H1 (cell line): Measurements from ENCODE around the gene TMEM165. TPM values are rescaled to one million over a fixed set of nuclear protein-coding genes. Genes with fewer than 3 reads are reported as not detected.

Experiments used
- CTCF ChIA-PET: fragments of 300-600 bp; sonication (Branson Sonifier 250); formaldehyde crosslinking; loops from one replicate; lab custom pipeline; 2021; ENCODE audit not compliant: partially characterized antibody; lab: Charles Lee
- POLR2A ChIA-PET: fragments of 300-600 bp; sonication (Branson Sonifier 250); formaldehyde crosslinking; loops from one replicate; lab custom pipeline; 2021; ENCODE audit warnings: inconsistent platforms; ENCODE audit not compliant: partially characterized antibody; lab: Charles Lee
- DNase-seq, 2 experiments: peaks; one replicate each; pipeline versions ENCODE4 v3.0.0 to v3.0.0-alpha.2; 2010 to 2022; ENCODE audit warnings: low spot score in 2 of 2, low read depth in 1 of 2, mixed read lengths in 1 of 2
- FAIRE-seq: peaks from 2 replicates; lab custom pipeline; 2011; peaks lifted over from hg19 to GRCh38; lab: Jason Lieb, UNC
- H2AFZ ChIP-seq: 2 replicates; pipeline ENCODE4 v1.8.1; 2012; ENCODE audit warnings: low read length, inconsistent platforms
- H2AK5ac ChIP-seq: 2 replicates; pipeline ENCODE4 v1.6.1; 2013; ENCODE audit warnings: low read depth, low read length
- H2BK120ac ChIP-seq: replicated peaks from 2 replicates; pipeline ENCODE3; 2013; ENCODE audit warnings: low read depth, low read length, inconsistent platforms
- H2BK12ac ChIP-seq: 2 replicates; pipeline ENCODE4 v1.6.1; 2013; ENCODE audit warnings: low read depth, low read length
- H2BK15ac ChIP-seq: 2 replicates; pipeline ENCODE4 v1.6.1; 2013; ENCODE audit warnings: low read length
- H2BK20ac ChIP-seq: 2 replicates; pipeline ENCODE4 v1.6.1; 2013; ENCODE audit warnings: low read length
- H2BK5ac ChIP-seq: 2 replicates; pipeline ENCODE4 v1.6.1; 2013; ENCODE audit warnings: low read depth, low read length
- H3K14ac ChIP-seq: 2 replicates; pipeline ENCODE4 v1.6.1; 2013; ENCODE audit warnings: inconsistent platforms; ENCODE audit not compliant: insufficient read length
- H3K18ac ChIP-seq: 2 replicates; pipeline ENCODE4 v1.6.1; 2013; ENCODE audit warnings: low read length; ENCODE audit errors: extremely low read depth
- H3K23ac ChIP-seq: 2 replicates; pipeline ENCODE4 v1.6.1; 2013; ENCODE audit warnings: inconsistent platforms; ENCODE audit not compliant: insufficient read length
- H3K23me2 ChIP-seq: 2 replicates; pipeline ENCODE4 v1.6.1; 2013; ENCODE audit warnings: low read depth, low read length
- H3K27ac ChIP-seq: 2 replicates; pipeline ENCODE4 v1.6.1; 2011; ENCODE audit warnings: low read depth, low read length, inconsistent platforms
- H3K27me3 ChIP-seq, 4 experiments: replicated peaks in 1 of 4; 1 replicate in 1 of 4; 2 replicates in 3 of 4; pipeline versions ENCODE4 v1.6.1 to v1.8.1; 2011 to 2013; ENCODE audit warnings: low read length in 3 of 4, mild to moderate bottlenecking in 3 of 4, inconsistent platforms in 2 of 4, mixed read lengths in 2 of 4, moderate library complexity in 1 of 4; ENCODE audit not compliant: control insufficient read depth in 3 of 4, insufficient read depth in 3 of 4; ENCODE audit errors: extremely low read depth in 1 of 4
- H3K36me3 ChIP-seq, 4 experiments: 2 replicates each; pipeline versions ENCODE4 v1.6.1 to v1.8.1; 2011 to 2013; ENCODE audit warnings: mild to moderate bottlenecking in 4 of 4, low read length in 3 of 4, moderate library complexity in 2 of 4, control low read depth in 1 of 4, inconsistent platforms in 1 of 4; ENCODE audit not compliant: insufficient read depth in 4 of 4, control insufficient read depth in 2 of 4
- H3K4ac ChIP-seq: replicated peaks from 2 replicates; pipeline ENCODE3; 2013; ENCODE audit warnings: low read length, low read depth, mixed read lengths, inconsistent platforms; ENCODE audit not compliant: insufficient read length
- H3K4me1 ChIP-seq, 4 experiments: replicated peaks in 1 of 4; 1 replicate in 1 of 4; 2 replicates in 3 of 4; pipeline versions ENCODE4 v1.6.1 to v1.8.1; 2011 to 2013; ENCODE audit warnings: low read length in 3 of 4, inconsistent platforms in 2 of 4, mixed read lengths in 1 of 4; ENCODE audit not compliant: insufficient read depth in 4 of 4, control insufficient read depth in 3 of 4
- H3K4me2 ChIP-seq, 2 experiments: 2 replicates each; pipeline versions ENCODE4 v1.6.1 to v1.8.1; 2011 to 2013; ENCODE audit warnings: low read depth in 2 of 2, low read length in 2 of 2, control low read depth in 1 of 2, inconsistent platforms in 1 of 2, mild to moderate bottlenecking in 1 of 2; ENCODE audit not compliant: insufficient read depth in 1 of 2
- H3K4me3 ChIP-seq, 4 experiments: fragments of 200-600, 300-600 bp in 1 of 4; sonication (generic), shearing (Covaris generic), sonication (Bioruptor Twin) in 1 of 4; 2 replicates each; pipeline versions ENCODE4 v1.5.1 to v1.8.1; 2011 to 2016; ENCODE audit warnings: low read length in 4 of 4, low read depth in 3 of 4, control low read depth in 2 of 4, inconsistent platforms in 2 of 4, mild to moderate bottlenecking in 2 of 4, mixed read lengths in 1 of 4, moderate library complexity in 1 of 4; ENCODE audit not compliant: insufficient read depth in 2 of 4; ENCODE audit errors: extremely low read depth in 1 of 4
- H3K56ac ChIP-seq: replicated peaks from 2 replicates; pipeline ENCODE3; 2013; ENCODE audit warnings: low read depth, mild to moderate bottlenecking, mixed read lengths, low read length, inconsistent platforms; ENCODE audit not compliant: insufficient read length
- H3K79me1 ChIP-seq: 2 replicates; pipeline ENCODE4 v1.6.1; 2013; ENCODE audit warnings: low read depth, low read length, control low read depth
- H3K79me2 ChIP-seq, 2 experiments: 2 replicates each; pipeline versions ENCODE4 v1.6.1 to v1.8.1; 2012 to 2013; ENCODE audit warnings: low read length in 2 of 2, mild to moderate bottlenecking in 2 of 2, inconsistent platforms in 1 of 2; ENCODE audit not compliant: insufficient read depth in 2 of 2, control insufficient read depth in 1 of 2
- H3K9ac ChIP-seq, 4 experiments: replicated peaks in 1 of 4; 1 replicate in 1 of 4; 2 replicates in 3 of 4; pipeline versions ENCODE4 v1.6.1 to v1.8.1; 2011 to 2013; ENCODE audit warnings: low read depth in 3 of 4, low read length in 3 of 4, control low read depth in 2 of 4, mild to moderate bottlenecking in 2 of 4, moderate library complexity in 2 of 4, inconsistent platforms in 1 of 4; ENCODE audit errors: extremely low read depth in 1 of 4
- H3K9me3 ChIP-seq, 2 experiments: 2 replicates each; pipeline versions ENCODE4 v1.6.1 to v1.8.1; 2012 to 2013; ENCODE audit warnings: mild to moderate bottlenecking in 2 of 2, moderate library complexity in 2 of 2, control low read depth in 1 of 2, inconsistent platforms in 1 of 2, low read depth in 1 of 2, low read length in 1 of 2, mixed read lengths in 1 of 2; ENCODE audit not compliant: insufficient read depth in 2 of 2
- H4K20me1 ChIP-seq, 2 experiments: replicated peaks in 1 of 2; 2 replicates each; pipeline versions ENCODE3 to v1.8.1; 2011 to 2013; ENCODE audit warnings: inconsistent platforms in 2 of 2, low read length in 2 of 2, mild to moderate bottlenecking in 1 of 2; ENCODE audit not compliant: insufficient read depth in 2 of 2, control insufficient read depth in 1 of 2
- H4K5ac ChIP-seq: 2 replicates; pipeline ENCODE4 v1.6.1; 2013; ENCODE audit warnings: low read length, low read depth, mixed read lengths, inconsistent platforms; ENCODE audit not compliant: insufficient read length
- H4K8ac ChIP-seq: 2 replicates; pipeline ENCODE4 v1.8.0; 2013; ENCODE audit warnings: mild to moderate bottlenecking, moderate library complexity, low read length, inconsistent platforms; ENCODE audit not compliant: insufficient read depth; ENCODE audit errors: extremely low read depth
- H4K91ac ChIP-seq: replicated peaks from 2 replicates; pipeline ENCODE3; 2013; ENCODE audit warnings: low read length, mixed read lengths, inconsistent platforms; ENCODE audit not compliant: insufficient read length
- ATF3 ChIP-seq: IDR thresholded peaks from 2 replicates; pipeline ENCODE4 v1.6.1; 2011; ENCODE audit warnings: low read depth, mild to moderate bottlenecking, low read length; ENCODE audit not compliant: insufficient read depth
- CHD2 ChIP-seq: IDR thresholded peaks from 2 replicates; pipeline ENCODE4 v1.6.1; 2012; ENCODE audit warnings: low read length, improper control_type of control experiment
- CREB1 ChIP-seq: IDR thresholded peaks from 2 replicates; pipeline ENCODE4 v1.6.1; 2012; ENCODE audit warnings: inconsistent platforms
- CTBP2 ChIP-seq: IDR thresholded peaks from 2 replicates; pipeline ENCODE4 v1.7.0; 2011; ENCODE audit warnings: borderline replicate concordance, mild to moderate bottlenecking, moderate library complexity, mixed read lengths, low read length; ENCODE audit not compliant: insufficient read depth, insufficient read length
- EZH2 ChIP-seq: fragments of 200-600 bp; sonication (generic); IDR thresholded peaks from 2 replicates; pipeline ENCODE4 v1.7.1; 2012; ENCODE audit warnings: low read depth, mild to moderate bottlenecking, moderate library complexity, low read length, inconsistent platforms; ENCODE audit not compliant: severe bottlenecking
- MAFK ChIP-seq: IDR thresholded peaks from 2 replicates; pipeline ENCODE4 v1.6.1; 2012; ENCODE audit warnings: low read depth, mild to moderate bottlenecking, improper control_type of control experiment, low read length
- NANOG ChIP-seq: IDR thresholded peaks from 2 replicates; pipeline ENCODE4 v1.6.1; 2011; ENCODE audit warnings: low read length, low read depth, mild to moderate bottlenecking, inconsistent platforms; ENCODE audit not compliant: insufficient read depth, poor library complexity, severe bottlenecking
- PHF8 ChIP-seq: fragments of 200-600 bp; sonication (generic); conservative IDR thresholded peaks from 2 replicates; pipeline ENCODE4 v1.7.1; 2012; ENCODE audit warnings: low read depth, mild to moderate bottlenecking, inconsistent platforms, low read length, moderate library complexity
- RAD21 ChIP-seq, 2 experiments: IDR thresholded peaks in 1 of 2; conservative IDR thresholded peaks in 1 of 2; 2 replicates each; pipeline ENCODE4 v1.6.1; 2011; ENCODE audit warnings: low read depth in 2 of 2, low read length in 2 of 2, improper control_type of control experiment in 1 of 2, inconsistent platforms in 1 of 2, mild to moderate bottlenecking in 1 of 2, moderate library complexity in 1 of 2
- RBBP5 ChIP-seq: IDR thresholded peaks from 2 replicates; pipeline ENCODE4 v1.7.1; 2012; ENCODE audit warnings: low read depth, mild to moderate bottlenecking, inconsistent platforms, low read length, moderate library complexity, borderline replicate concordance
- TBP ChIP-seq: IDR thresholded peaks from 2 replicates; pipeline ENCODE4 v1.6.1; 2011; ENCODE audit warnings: low read depth, low read length, improper control_type of control experiment
- WGBS, 2 experiments: shearing (Covaris generic) in 1 of 2; methylation state at CpG; one replicate each; pipeline versions ENCODE4 v1.1.6 to v1.1.7; 2013 to 2015; ENCODE audit warnings: low lambda C conversion rate in 2 of 2, mixed read lengths in 2 of 2, inconsistent platforms in 1 of 2, low coverage in 1 of 2, missing lambda C conversion rate in 1 of 2; ENCODE audit not compliant: insufficient replicate concordance in 2 of 2, insufficient coverage in 1 of 2, insufficient read length in 1 of 2; ENCODE audit errors: extremely low coverage in 1 of 2, missing lambda C conversion rate in 1 of 2; 5-methylcytosine and 5-hydroxymethylcytosine counted together
- polyA plus RNA-seq, 7 experiments: library from polyadenylated mRNA; depleted of rRNA in 3 of 7; stranded (reverse) in 5 of 7; unstranded in 2 of 7; fragments of >200 nt in 5 of 7; fragments of 200-250 nt in 2 of 7; gene quantifications; 1 replicate in 5 of 7; 2 replicates in 1 of 7; 4 replicates in 1 of 7; pipeline versions ENCODE4 v1.2.1 to v1.2.3, GENCODE V29; 2011 to 2013; ENCODE audit warnings: missing spikeins in 2 of 7, mixed read lengths in 2 of 7
- total RNA-seq: library from RNA; stranded (reverse); fragmentation: NEBNext Ultra II Directional; extraction: Animal tissue kit (Norgen Biotek cat#: 25700); gene quantifications from 2 replicates; pipeline ENCODE4 v1.2.1, GENCODE V29; 2021
- TF ChIP-seq, protein P1 (sequence below): IDR thresholded peaks from 2 replicates; pipeline ENCODE4 v1.6.1; 2012; ENCODE audit warnings: inconsistent platforms

Gene TMEM165
- total and polyA plus RNA-seq, 2 of the 8 experiments (the other 6 are each of a cell fraction or from before 2014, with no cell fraction given), result 85.5 to 125 TPM

DNA sequence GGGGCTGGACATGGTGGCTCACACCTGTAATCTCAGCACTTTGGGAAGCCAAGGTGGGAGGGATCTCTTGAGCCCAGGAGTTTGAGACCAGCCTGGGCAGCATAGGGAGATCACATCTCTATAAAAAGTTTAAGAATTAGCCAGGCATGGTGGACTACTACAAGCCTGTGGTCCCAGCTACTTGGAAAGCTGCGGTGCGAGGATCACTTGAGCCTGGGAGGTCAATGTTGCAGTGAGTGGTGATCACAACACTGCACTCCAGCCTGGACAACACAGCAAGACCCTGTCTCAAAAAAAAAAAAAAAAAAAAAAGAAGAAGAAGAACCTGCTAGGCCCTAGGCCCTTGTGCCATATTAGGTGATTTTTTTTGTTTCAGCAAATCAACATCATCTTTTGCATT is 37.5 kb upstream of the TMEM165 start:
- Histone ChIP-seq H2BK20ac (no peak overlapping the region), H4K91ac (no peak overlapping the region), H3K56ac (no peak overlapping the region), H4K20me1 (no peaks in the 10 kb centered on the region), H3K4ac (no peak overlapping the region), H3K27me3 (no peaks in the 10 kb centered on the region), H3K23ac (no peak overlapping the region), H3K23me2 (no peaks in the 10 kb centered on the region), H2AK5ac (no peak overlapping the region), H2BK15ac (no peak overlapping the region), H3K79me2 (no peaks in the 10 kb centered on the region), H3K79me1 (no peaks in the 10 kb centered on the region), H3K4me1 (no peaks in the 10 kb centered on the region), H2BK5ac (no peak overlapping the region), H3K9ac (no peak overlapping the region), H3K4me2 (no peak overlapping the region), H3K14ac (no peak overlapping the region), H3K36me3 (peaks cover 0 to 7% (median 0%) of the 10 kb centered on the region in 4 experiments; a peak in 1 of 8 replicates), H3K9me3 (no peaks in the 10 kb centered on the region), H2BK12ac (no peak overlapping the region), H2AFZ (no peak overlapping the region), H2BK120ac (no peak overlapping the region), H3K4me3 (no peak overlapping the region), H4K8ac (no peak overlapping the region), H4K5ac (no peak overlapping the region), H3K27ac (no peak overlapping the region), H3K18ac (no peak overlapping the region)
- 85% methylated on average over 2 of the region's 2 CpGs; no CpG with 5 or more reads in 1 of the 2 experiments for WGBS, 2 experiments
- no peak for FAIRE-seq
- ChIA-PET POLR2A (no interaction called here), CTCF (no interaction called here)
- DNase-seq, result no peak
- TF ChIP-seq, protein P1, sequence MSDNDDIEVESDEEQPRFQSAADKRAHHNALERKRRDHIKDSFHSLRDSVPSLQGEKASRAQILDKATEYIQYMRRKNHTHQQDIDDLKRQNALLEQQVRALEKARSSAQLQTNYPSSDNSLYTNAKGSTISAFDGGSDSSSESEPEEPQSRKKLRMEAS, result no peak
- TF ChIP-seq NANOG (no peak), CREB1 (no peak), PHF8 (no peak), TBP (no peak), RAD21 (IDR thresholded peaks at IDR 0.05 in 1 of 2, conservative IDR thresholded peaks at IDR 0.05 in 1 of 2; ENCODE audit: low read depth in 2 of 2, low read length in 2 of 2) (no peak), CHD2 (no peak), EZH2 (no peak), ATF3 (no peak), CTBP2 (no peak), MAFK (no peak), RBBP5 (no peak)
